ENCODE results near the gene RAD9A.

DNA sequence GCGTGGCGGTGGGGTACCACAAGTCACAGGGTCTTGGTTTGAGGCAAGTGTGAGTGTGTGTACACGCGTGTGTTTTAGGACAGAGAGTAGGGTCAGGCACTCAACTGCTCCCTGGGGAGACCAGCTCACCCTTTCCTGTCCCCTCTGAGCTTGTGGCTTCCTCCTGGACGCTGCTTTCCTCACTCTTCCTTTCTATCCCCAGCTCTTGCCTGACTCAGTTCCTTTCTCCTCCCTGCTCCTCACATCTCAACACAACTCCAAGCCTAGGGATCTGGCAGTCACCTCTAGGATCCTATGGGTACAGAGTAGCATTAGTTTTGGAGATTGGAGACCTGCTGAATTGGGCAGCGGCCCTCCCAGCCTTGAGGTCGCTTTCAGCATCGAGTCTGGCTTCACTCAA, 22.5 kb upstream of the RAD9A start:
- TF ChIP-seq CTCF (tag by site-specific recombination; IDR thresholded peaks at IDR 0.05) = no peak
- TF ChIP-seq GFI1B (tag by site-specific recombination; IDR thresholded peaks at IDR 0.05) = no peak
- no peak for TF ChIP-seq ZNF48 (tag by site-specific recombination; IDR thresholded peaks at IDR 0.05)
- TF ChIP-seq ZNF596 (tag by site-specific recombination; IDR thresholded peaks at IDR 0.05) = no peak
- no peak for TF ChIP-seq BCL11A (tag by site-specific recombination; IDR thresholded peaks at IDR 0.05; ENCODE audit: low read depth)
- TF ChIP-seq KLF9 (tag by site-specific recombination; IDR thresholded peaks at IDR 0.05; ENCODE audit: low read depth) = no peak
- TF ChIP-seq ZNF274 (IDR thresholded peaks at IDR 0.05; ENCODE audit: low read length) = no peak
- no peak for TF ChIP-seq ZNF274 (tag by site-specific recombination; IDR thresholded peaks at IDR 0.05; ENCODE audit: borderline replicate concordance)
- no peak for TF ChIP-seq ZNF777 (tag by site-specific recombination; IDR thresholded peaks at IDR 0.05; ENCODE audit: borderline replicate concordance)
- no peak for TF ChIP-seq ZNF747 (tag by site-specific recombination; IDR thresholded peaks at IDR 0.05)
- TF ChIP-seq ZNF239 (tag by site-specific recombination; IDR thresholded peaks at IDR 0.05) = no peak
- TF ChIP-seq PRDM4 (tag by site-specific recombination; IDR thresholded peaks at IDR 0.05) = no peak

Data from HEK293 (cell line).